ENCODE results near the gene DLK2. TPM values are rescaled to one million over a fixed set of nuclear protein-coding genes. Genes with fewer than 3 reads are reported as not detected.

Gene DLK2
- total and polyA plus RNA-seq, 2 donors (not counting 3 experiments of a cell fraction or from before 2014, with no cell fraction given) = 0.36 TPM; not detected in 1

DNA sequence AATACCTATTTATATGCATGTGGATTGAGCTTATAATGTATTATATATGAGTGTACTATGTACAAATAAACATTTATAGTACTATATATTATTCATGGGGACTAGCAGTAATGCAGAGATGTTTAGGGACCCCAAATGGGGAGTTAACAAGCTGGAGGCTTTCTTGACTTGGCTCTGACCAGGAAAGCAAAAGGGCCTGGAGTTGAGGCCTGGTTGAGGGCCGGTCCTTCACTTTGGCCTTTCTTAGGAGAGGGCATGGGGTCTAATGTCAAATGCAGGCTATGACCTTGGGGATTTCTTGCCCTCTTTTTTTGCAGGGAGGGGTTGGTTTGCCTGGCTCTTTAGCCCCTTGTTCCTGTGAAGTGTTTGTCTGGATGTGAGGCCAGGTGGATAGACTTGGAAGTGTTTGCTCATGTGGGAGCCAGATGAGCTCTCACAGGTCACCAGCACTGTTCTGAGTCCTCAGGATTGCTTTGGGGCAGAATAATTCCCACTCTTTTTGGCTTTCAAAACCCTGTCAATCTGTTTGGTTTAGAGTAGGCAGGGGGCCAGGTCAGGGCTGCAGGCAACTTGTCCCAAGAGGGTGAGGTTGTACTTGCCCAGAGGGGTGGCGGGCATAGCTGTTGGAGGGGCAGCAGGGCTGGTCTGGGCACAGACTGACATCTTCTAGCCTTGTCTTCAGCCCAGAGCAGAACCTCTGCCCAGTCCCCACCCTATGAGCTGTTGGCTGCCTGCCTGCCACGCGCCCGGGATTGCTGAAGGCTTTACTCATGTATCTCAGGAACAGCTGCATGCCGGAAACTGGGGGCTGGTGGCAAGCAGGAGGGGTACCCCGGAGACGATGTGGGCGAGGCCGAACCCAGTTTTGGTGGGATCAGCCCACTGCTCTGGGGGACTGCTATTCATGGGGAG is 36.7 kb upstream of the DLK2 start:
- Histone ChIP-seq H3K27me3 (ENCODE audit: control insufficient read depth in 2 of 2, insufficient read depth in 2 of 2, low read length in 2 of 2) (no peaks in the 10 kb centered on the region), H3K4me2 (ENCODE audit: insufficient read depth, low read length) (no peak overlapping the region), H3K9me3 (replicated peaks; ENCODE audit: control insufficient read depth, insufficient read depth, low read length) (no peaks in the 10 kb centered on the region), H3K9ac (replicated peaks; ENCODE audit: extremely low read depth, insufficient read depth, low read length) (no peak overlapping the region), H3K4me1 (ENCODE audit: control insufficient read depth, extremely low read depth, insufficient read depth, low read length) (peaks cover 12% of the 10 kb centered on the region), H3K79me2 (ENCODE audit: control insufficient read depth, insufficient read depth, low read length) (no peaks in the 10 kb centered on the region), H3K36me3 (ENCODE audit: control insufficient read depth in 2 of 2, extremely low read depth in 1 of 2, insufficient read depth in 2 of 2, low read length in 2 of 2) (peaks cover 0 to 5% of the 10 kb centered on the region in 2 experiments), H4K20me1 (replicated peaks; ENCODE audit: control insufficient read depth, extremely low read depth, insufficient read depth, low read length) (no peaks in the 10 kb centered on the region), H3K9me1 (replicated peaks; ENCODE audit: control insufficient read depth, extremely low read depth, insufficient read depth, low read length) (no peaks in the 10 kb centered on the region), H3K4me3 (replicated peaks in 1 of 3; ENCODE audit: insufficient read depth in 1 of 3, low read depth in 1 of 3, low read length in 3 of 3) (no peak overlapping the region), H2AFZ (ENCODE audit: low read depth, low read length) (no peak overlapping the region), H3K27ac (ENCODE audit: insufficient read depth, low read depth, low read length) (no peak overlapping the region)
- ChIA-PET POLR2A (interaction anchor here (1.3 kb wide), 1 partner anchor 14 kb away, joined by 4 read pairs; the partner anchor contains the start of gene TJAP1), CTCF (interaction anchor here (0.7 to 19.0 kb wide), 7 partner anchors 11 to 263 kb away, joined by 3 to 289 read pairs (median 6); partner anchors contain the start of genes ABCC10, DLK2, DNPH1 and LRRC73)
- dilution Hi-C loops (cut with MboI; ENCODE audit: extremely low pct_ligation_motif_present, low sequenced_read_pairs) (no loop called here), intact Hi-C loops (cut with micrococcal nuclease) (no loop called here)
- TF ChIP-seq MYC (IDR thresholded peaks at IDR 0.05; ENCODE audit: low read depth, low read length) (no peak), FOS (IDR thresholded peaks at IDR 0.05; ENCODE audit: borderline replicate concordance, insufficient read depth, low read length) (no peak), POLR2A (IDR thresholded peaks at IDR 0.05; ENCODE audit: low read depth, low read length) (no peak), GATA2 (IDR thresholded peaks at IDR 0.05; ENCODE audit: insufficient read depth, insufficient read length, low read depth, low read length) (no peak), EZH2 (IDR thresholded peaks at IDR 0.05; ENCODE audit: borderline replicate concordance, low read depth, low read length, severe bottlenecking) (no peak)
- TF ChIP-seq, protein P1, sequence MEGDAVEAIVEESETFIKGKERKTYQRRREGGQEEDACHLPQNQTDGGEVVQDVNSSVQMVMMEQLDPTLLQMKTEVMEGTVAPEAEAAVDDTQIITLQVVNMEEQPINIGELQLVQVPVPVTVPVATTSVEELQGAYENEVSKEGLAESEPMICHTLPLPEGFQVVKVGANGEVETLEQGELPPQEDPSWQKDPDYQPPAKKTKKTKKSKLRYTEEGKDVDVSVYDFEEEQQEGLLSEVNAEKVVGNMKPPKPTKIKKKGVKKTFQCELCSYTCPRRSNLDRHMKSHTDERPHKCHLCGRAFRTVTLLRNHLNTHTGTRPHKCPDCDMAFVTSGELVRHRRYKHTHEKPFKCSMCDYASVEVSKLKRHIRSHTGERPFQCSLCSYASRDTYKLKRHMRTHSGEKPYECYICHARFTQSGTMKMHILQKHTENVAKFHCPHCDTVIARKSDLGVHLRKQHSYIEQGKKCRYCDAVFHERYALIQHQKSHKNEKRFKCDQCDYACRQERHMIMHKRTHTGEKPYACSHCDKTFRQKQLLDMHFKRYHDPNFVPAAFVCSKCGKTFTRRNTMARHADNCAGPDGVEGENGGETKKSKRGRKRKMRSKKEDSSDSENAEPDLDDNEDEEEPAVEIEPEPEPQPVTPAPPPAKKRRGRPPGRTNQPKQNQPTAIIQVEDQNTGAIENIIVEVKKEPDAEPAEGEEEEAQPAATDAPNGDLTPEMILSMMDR (IDR thresholded peaks at IDR 0.05; ENCODE audit: extremely low read depth in 1 of 2, insufficient read depth in 1 of 2, low read depth in 1 of 2, low read length in 2 of 2) = no peak
- FAIRE-seq = peak; percentile 4
- BruUV-seq (replicated peaks) = no TSS peak
- peak; percentile 50 for DNase-seq (ENCODE audit: low read depth, low spot score)
